Measurements from ENCODE around the gene KRTAP9-7.

- TF ChIP-seq CTCF (conservative IDR thresholded peaks at IDR 0.05) (no peak), ZFX (IDR thresholded peaks at IDR 0.05) (no peak)
Observed at GRCh38 chr17:41308251-41308917, 32.9 kb downstream of the KRTAP9-7 start.

Data from C4-2B (cell line).